Activated T-helper 1 cell treated with anti-CD3 and anti-CD28 coated beads, Interleukin-12 subunit alpha, Interleukin-12 subunit beta, Interleukin-2, Interleukin-4 antibody, amounts not matched to agents 30 ng/mL and 10 ng/mL and 1 ng/mL, durations not matched to agents 14 hours and 24 hours and 36 hours (primary cell): ENCODE data around the gene RAET1E. TPM values are rescaled to one million over a fixed set of nuclear protein-coding genes. Genes with fewer than 3 reads are reported as not detected.
A peak's percentile ranks its signal among the peaks of the same experiment; 100 is the strongest.
"Not testable (repeated sequence)": the region's sequence is repeated elsewhere in the genome, so short reads cannot be mapped to it uniquely, and the experiment has no call there.

Experiments
- DNase-seq: peaks from one replicate; pipeline ENCODE4 v3.0.0; 2021; ENCODE audit warnings: low spot score
- H3K27ac Mint-ChIP-seq: one replicate; pipeline ENCODE4 v1.8.0; 2021; ENCODE audit warnings: mild to moderate bottlenecking, mixed read lengths
- H3K27me3 Mint-ChIP-seq: one replicate; pipeline ENCODE4 v1.8.0; 2022; ENCODE audit warnings: mild to moderate bottlenecking, moderate library complexity, mixed read lengths; ENCODE audit not compliant: insufficient read depth
- H3K36me3 Mint-ChIP-seq: one replicate; pipeline ENCODE4 v1.8.0; 2021; ENCODE audit warnings: low read depth, mixed read lengths
- H3K4me1 Mint-ChIP-seq: one replicate; pipeline ENCODE4 v1.8.0; 2021; ENCODE audit warnings: low read depth, mixed read lengths
- H3K4me3 Mint-ChIP-seq: one replicate; pipeline ENCODE4 v1.8.0; 2021; ENCODE audit warnings: mild to moderate bottlenecking, moderate library complexity, mixed read lengths
- H3K9me3 Mint-ChIP-seq: one replicate; pipeline ENCODE4 v1.8.0; 2021; ENCODE audit warnings: mixed read lengths
- intact Hi-C: fragments of 100-400 bp; cut with micrococcal nuclease; formaldehyde crosslinking; loops from one replicate; pipeline ENCODE4 v1.15.1; 2024
- total RNA-seq: library from RNA; stranded (reverse); gene quantifications from 2 replicates; pipeline ENCODE4 v1.2.3, GENCODE V29; 2022

Gene RAET1E
- total RNA-seq: not detected in 2 replicates

GRCh38 chr6:149897855-149898744, at the start of gene RAET1E:
RAET1E (minus strand) TSS chr6:149898113; CDS start chr6:149890901, 7,212 bp downstream.
- Mint-ChIP-seq H3K27ac (no peak within 1 kb of the TSS), H3K4me3 (no peak within 1 kb of the TSS), H3K36me3 (no peaks in the 10 kb centered on the region), H3K4me1 (peaks cover 20% of the 10 kb centered on the region), H3K9me3 (no peaks in the 10 kb centered on the region), H3K27me3 (peaks cover 28% of the 10 kb centered on the region)
- intact Hi-C loops: no loop called here
- DNase-seq: no peak

GRCh38 chr6:149947533-149947932, 49.6 kb upstream of the RAET1E start:
- intact Hi-C loops, H3K36me3 Mint-ChIP-seq, H3K27ac Mint-ChIP-seq, DNase-seq, H3K4me3 Mint-ChIP-seq, H3K4me1 Mint-ChIP-seq, H3K9me3 Mint-ChIP-seq: not testable (repeated sequence)
- H3K27me3 Mint-ChIP-seq: peaks cover 76% of the 10 kb centered on the region

- H3K9me3 Mint-ChIP-seq, intact Hi-C loops, DNase-seq, H3K4me3 Mint-ChIP-seq, H3K36me3 Mint-ChIP-seq, H3K4me1 Mint-ChIP-seq, H3K27ac Mint-ChIP-seq: not testable (repeated sequence)
- H3K27me3 Mint-ChIP-seq: peaks cover 73% of the 10 kb centered on the region
Observed at GRCh38 chr6:149946631-149947030, 48.7 kb upstream of the RAET1E start.

GRCh38 chr6:149945276-149945675, 47.4 kb upstream of the RAET1E start:
- Mint-ChIP-seq H3K27me3 (peaks cover 70% of the 10 kb centered on the region), H3K4me1 (peaks cover 20% of the 10 kb centered on the region)
- intact Hi-C loops, H3K36me3 Mint-ChIP-seq, DNase-seq, H3K9me3 Mint-ChIP-seq, H3K27ac Mint-ChIP-seq, H3K4me3 Mint-ChIP-seq: not testable (repeated sequence)

- intact Hi-C loops: not testable (repeated sequence)
- peaks cover 69% of the 10 kb centered on the region for H3K27me3 Mint-ChIP-seq
Observed at GRCh38 chr6:149943321-149943720, 45.4 kb upstream of the RAET1E start.

GRCh38 chr6:149942461-149942829, 44.5 kb upstream of the RAET1E start:
- Mint-ChIP-seq H3K36me3 (no peaks in the 10 kb centered on the region), H3K27me3 (peaks cover 70% of the 10 kb centered on the region), H3K9me3 (no peaks in the 10 kb centered on the region), H3K27ac (no peak overlapping the region), H3K4me3 (peak overlapping the region; percentile 90), H3K4me1 (peaks cover 42% of the 10 kb centered on the region)
- no peak for DNase-seq
- intact Hi-C loops: no loop called here

More at GRCh38 chr6:149943321-149943720, 45.4 kb upstream of the RAET1E start:
- DNase-seq, H3K27ac Mint-ChIP-seq, H3K9me3 Mint-ChIP-seq, H3K36me3 Mint-ChIP-seq: not testable (repeated sequence)
- peak overlapping the region; percentile 90 for H3K4me3 Mint-ChIP-seq
- H3K4me1 Mint-ChIP-seq: peaks cover 36% of the 10 kb centered on the region

- Mint-ChIP-seq H3K4me1 (peaks cover 42% of the 10 kb centered on the region), H3K36me3 (no peaks in the 10 kb centered on the region), H3K9me3 (no peaks in the 10 kb centered on the region), H3K27ac (peak within 1 kb of the TSS; percentile 84), H3K4me3 (peak within 1 kb of the TSS; percentile 90), H3K27me3 (peaks cover 76% of the 10 kb centered on the region)
- peak; percentile 81 for DNase-seq
- intact Hi-C loops: loop anchor here (1.0 kb wide), 2 partner anchors 21 to 59 kb away; partner anchors contain the start of gene ULBP1
Observed at GRCh38 chr6:149941583-149942460, 43.9 kb upstream of the RAET1E start, which contains the start of gene ULBP2. ULBP2 (plus strand) TSS chr6:149942014; CDS start chr6:149942073, 59 bp downstream.

- no peaks in the 10 kb centered on the region for H3K9me3 Mint-ChIP-seq
- peaks cover 42% of the 10 kb centered on the region for H3K4me1 Mint-ChIP-seq
- no peaks in the 10 kb centered on the region for H3K36me3 Mint-ChIP-seq
- H3K27me3 Mint-ChIP-seq: peaks cover 78% of the 10 kb centered on the region
- intact Hi-C loops: no loop called here
- DNase-seq: no peak
- no peak overlapping the region for H3K27ac Mint-ChIP-seq
- H3K4me3 Mint-ChIP-seq: peak overlapping the region; percentile 39
Observed at GRCh38 chr6:149940672-149940982, 42.7 kb upstream of the RAET1E start.

- no peaks in the 10 kb centered on the region for H3K36me3 Mint-ChIP-seq
- H3K4me1 Mint-ChIP-seq: peaks cover 45% of the 10 kb centered on the region
- H3K27ac Mint-ChIP-seq: no peak overlapping the region
- no peaks in the 10 kb centered on the region for H3K9me3 Mint-ChIP-seq
- peaks cover 80% of the 10 kb centered on the region for H3K27me3 Mint-ChIP-seq
- intact Hi-C loops: loop anchor here (1.0 to 10.0 kb wide), 4 partner anchors 51 to 875 kb away; no protein-coding TSS in a partner anchor
- no peak for DNase-seq
- peak overlapping the region; percentile 39 for H3K4me3 Mint-ChIP-seq
Observed at GRCh38 chr6:149939909-149940671, 42.2 kb upstream of the RAET1E start.

- DNase-seq: no peak
- H3K27me3 Mint-ChIP-seq: peaks cover 87% of the 10 kb centered on the region
- H3K27ac Mint-ChIP-seq: peak overlapping the region; percentile 46
- no peaks in the 10 kb centered on the region for H3K9me3 Mint-ChIP-seq
- H3K4me3 Mint-ChIP-seq: peak overlapping the region; percentile 82
- peaks cover 53% of the 10 kb centered on the region for H3K4me1 Mint-ChIP-seq
- intact Hi-C loops: loop anchor here (1.0 to 10.0 kb wide), 4 partner anchors 52 to 875 kb away; no protein-coding TSS in a partner anchor
- no peaks in the 10 kb centered on the region for H3K36me3 Mint-ChIP-seq
Observed at GRCh38 chr6:149939356-149939648, 41.4 kb upstream of the RAET1E start.

GRCh38 chr6:149938571-149939355, 40.9 kb upstream of the RAET1E start:
- peak overlapping the region; percentile 46 for H3K27ac Mint-ChIP-seq
- no peaks in the 10 kb centered on the region for H3K9me3 Mint-ChIP-seq
- H3K27me3 Mint-ChIP-seq: peaks cover 85% of the 10 kb centered on the region
- H3K4me1 Mint-ChIP-seq: peaks cover 57% of the 10 kb centered on the region
- H3K36me3 Mint-ChIP-seq: no peaks in the 10 kb centered on the region
- peak; percentile 44 for DNase-seq
- peak overlapping the region; percentile 82 for H3K4me3 Mint-ChIP-seq
- intact Hi-C loops: loop anchor here (1.0 to 10.0 kb wide), 4 partner anchors 53 to 876 kb away; no protein-coding TSS in a partner anchor
